Fibroblast of skin of left biceps (primary cell): ENCODE measurements around the gene GBP4.
A peak's percentile ranks its signal among the peaks of the same experiment; 100 is the strongest.
"Not testable (repeated sequence)": the region's sequence is repeated elsewhere in the genome, so short reads cannot be mapped to it uniquely, and the experiment has no call there.

ENCODE experiments used
- DNase-seq, 2 experiments: peaks; one replicate each; pipeline ENCODE4 v3.0.0-alpha.2; 2013; ENCODE audit warnings: low read depth in 2 of 2

GBP4 gene, protein sequence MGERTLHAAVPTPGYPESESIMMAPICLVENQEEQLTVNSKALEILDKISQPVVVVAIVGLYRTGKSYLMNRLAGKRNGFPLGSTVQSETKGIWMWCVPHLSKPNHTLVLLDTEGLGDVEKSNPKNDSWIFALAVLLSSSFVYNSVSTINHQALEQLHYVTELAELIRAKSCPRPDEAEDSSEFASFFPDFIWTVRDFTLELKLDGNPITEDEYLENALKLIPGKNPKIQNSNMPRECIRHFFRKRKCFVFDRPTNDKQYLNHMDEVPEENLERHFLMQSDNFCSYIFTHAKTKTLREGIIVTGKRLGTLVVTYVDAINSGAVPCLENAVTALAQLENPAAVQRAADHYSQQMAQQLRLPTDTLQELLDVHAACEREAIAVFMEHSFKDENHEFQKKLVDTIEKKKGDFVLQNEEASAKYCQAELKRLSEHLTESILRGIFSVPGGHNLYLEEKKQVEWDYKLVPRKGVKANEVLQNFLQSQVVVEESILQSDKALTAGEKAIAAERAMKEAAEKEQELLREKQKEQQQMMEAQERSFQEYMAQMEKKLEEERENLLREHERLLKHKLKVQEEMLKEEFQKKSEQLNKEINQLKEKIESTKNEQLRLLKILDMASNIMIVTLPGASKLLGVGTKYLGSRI

GRCh38 chr1:89198491-89199072 is at the start of gene GBP4:
TSS of gene GBP4 (minus strand) at chr1:89198942. CDS start at chr1:89198834, 108 bp downstream.
- DNase-seq, result no peak

DNA sequence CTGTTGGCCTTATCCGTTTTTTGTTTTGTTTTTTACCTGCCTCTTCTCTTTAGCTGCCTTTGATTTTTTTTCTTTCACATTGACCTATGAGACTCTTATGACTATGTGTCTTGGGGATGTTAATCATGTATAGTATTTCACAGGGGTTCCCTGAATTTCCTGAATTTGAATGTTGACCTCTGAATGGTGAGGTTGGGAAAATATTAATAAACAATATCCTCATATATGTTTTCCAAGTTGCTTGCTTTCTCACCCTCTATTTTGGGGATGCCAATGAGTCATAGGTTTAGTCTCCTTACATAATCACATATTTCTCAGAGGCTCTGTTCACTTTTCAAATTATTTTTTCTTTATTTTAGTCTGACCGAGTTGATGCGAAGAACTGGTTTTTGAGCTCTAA is 44.3 kb upstream of the GBP4 start:
- no peak for DNase-seq

GRCh38 chr1:89221341-89221740 is 22.6 kb upstream of the GBP4 start:
- DNase-seq, result no peak

DNA sequence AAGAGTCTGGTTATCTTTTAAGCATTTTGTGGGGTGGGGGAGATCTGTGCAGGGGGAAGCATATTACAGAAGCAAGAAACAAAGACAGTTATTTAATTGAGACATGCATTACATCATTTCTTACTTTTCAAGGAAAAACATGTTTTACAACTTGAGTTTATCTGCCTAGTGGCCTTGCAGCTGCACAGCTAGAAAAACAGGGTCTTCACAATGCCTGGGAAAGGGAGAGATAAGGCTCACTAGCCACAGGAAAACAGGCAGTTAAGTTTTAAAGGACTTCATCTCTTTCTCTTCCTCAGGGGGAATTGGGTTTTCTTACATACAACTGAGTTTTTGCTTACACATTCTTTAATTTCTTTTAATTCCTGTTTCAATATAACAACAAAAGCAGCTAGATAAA is 21.1 kb upstream of the GBP4 start:
- DNase-seq, result not testable (repeated sequence)

GRCh38 chr1:89218941-89219340 is 20.2 kb upstream of the GBP4 start:
- DNase-seq, result not testable (repeated sequence)

- DNase-seq, result no peak
Measured at GRCh38 chr1:89213347-89213746, 14.6 kb upstream of the GBP4 start.

GRCh38 chr1:89211035-89211634 is 12.4 kb upstream of the GBP4 start:
- DNase-seq, result no peak

- DNase-seq, result no peak
Measured at GRCh38 chr1:89206373-89206772, 7.6 kb upstream of the GBP4 start.

DNA sequence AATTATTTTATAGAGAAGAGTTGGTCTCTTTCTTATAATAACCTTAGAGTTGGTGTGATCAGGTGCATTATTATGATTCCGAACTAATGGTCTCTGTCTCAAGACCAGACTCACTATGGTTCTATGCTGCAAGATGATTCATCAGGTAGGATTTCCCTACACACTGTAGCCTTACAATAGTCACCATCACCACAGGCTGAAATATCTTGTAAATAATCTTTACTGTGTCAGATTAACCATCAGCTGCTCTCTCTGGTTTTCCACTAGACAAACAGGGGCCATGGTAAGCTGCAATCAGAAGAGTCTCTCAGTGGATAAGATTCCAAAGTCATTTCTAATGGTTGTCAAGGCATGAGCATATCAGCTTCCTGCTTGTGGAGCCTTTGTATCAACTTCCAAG is 4.4 kb upstream of the GBP4 start:
- DNase-seq, result peak; percentile 22 to 24

DNA sequence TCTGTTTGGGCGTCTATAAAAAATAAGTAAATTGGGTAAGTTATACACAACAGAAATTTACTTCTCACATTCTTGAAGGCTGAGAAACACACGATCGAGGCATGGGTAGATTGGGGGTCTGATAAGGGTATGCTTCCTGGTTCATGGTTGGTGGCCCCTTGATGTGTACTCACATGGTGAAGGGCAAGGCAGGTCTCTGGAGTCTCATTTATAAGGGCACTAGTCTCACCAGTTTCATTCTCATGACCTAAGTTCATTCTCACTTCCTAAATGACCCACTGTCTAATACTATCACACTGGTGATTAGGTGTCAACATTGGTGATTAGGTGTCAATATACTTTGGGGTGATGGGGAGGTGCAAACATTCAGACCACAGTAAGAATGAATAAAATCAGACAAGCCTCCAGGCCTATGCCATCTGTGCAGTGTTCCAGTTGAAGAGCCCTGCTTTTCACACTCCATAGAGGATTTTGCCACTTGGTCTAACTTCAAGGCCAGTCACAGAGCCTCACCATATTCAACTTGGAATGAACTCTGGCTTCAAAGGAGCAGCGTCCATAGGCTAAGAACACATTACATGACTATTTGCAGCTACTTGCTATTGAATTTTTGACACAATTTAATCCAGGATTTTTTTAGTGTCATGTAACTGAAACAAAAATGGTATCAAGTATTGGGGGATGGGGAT is 2.5 kb upstream of the GBP4 start:
- no peak for DNase-seq

- peak; percentile 28 to 36 for DNase-seq
Measured at GRCh38 chr1:89200663-89201062, 1.9 kb upstream of the GBP4 start.

GRCh38 chr1:89199525-89200031 is 836 bp upstream of the GBP4 start:
- no peak for DNase-seq

GRCh38 chr1:89198081-89198480 is 661 bp downstream of the GBP4 start:
- no peak for DNase-seq

GRCh38 chr1:89195476-89195875 is 3.3 kb downstream of the GBP4 start:
- no peak for DNase-seq

DNA sequence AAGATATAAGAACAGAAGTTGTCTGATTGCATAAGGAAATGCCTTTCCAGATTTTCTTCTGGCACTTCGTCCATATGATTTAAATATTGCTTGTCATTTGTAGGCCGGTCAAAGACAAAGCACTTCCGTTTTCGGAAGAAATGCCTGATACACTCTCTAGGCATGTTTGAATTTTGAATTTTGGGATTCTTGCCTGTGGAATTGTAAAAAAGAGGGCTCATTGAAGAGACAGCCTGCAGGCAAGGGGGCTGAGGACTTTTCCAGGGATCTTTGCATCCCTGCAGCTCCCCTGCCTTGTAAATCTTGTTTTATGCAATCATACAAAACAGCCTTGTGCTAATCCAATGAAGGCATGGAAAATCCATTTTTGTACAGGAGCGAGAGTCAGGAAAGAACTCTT is 7.4 kb downstream of the GBP4 start:
- no peak for DNase-seq

DNA sequence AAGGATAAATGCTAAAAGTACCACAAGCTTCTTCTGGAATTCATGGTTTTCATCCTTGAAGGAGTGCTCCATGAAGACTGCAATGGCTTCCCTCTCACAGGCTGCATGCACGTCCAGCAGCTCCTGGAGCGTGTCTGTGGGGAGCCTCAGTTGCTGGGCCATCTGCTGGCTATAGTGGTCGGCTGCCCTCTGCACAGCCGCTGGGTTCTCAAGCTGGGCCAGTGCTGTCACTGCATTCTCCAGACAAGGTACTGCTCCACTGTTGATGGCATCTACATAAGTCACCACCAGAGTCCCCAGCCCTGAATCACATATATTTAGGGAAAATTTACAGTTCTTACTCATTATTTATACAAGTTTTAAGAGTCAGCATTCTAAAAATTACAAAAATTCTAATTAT is 8.7 kb downstream of the GBP4 start:
- no peak for DNase-seq

GRCh38 chr1:89179343-89179742 is 19.4 kb downstream of the GBP4 start:
- no peak for DNase-seq

GRCh38 chr1:89176971-89177370 is 21.8 kb downstream of the GBP4 start:
- no peak for DNase-seq

DNA sequence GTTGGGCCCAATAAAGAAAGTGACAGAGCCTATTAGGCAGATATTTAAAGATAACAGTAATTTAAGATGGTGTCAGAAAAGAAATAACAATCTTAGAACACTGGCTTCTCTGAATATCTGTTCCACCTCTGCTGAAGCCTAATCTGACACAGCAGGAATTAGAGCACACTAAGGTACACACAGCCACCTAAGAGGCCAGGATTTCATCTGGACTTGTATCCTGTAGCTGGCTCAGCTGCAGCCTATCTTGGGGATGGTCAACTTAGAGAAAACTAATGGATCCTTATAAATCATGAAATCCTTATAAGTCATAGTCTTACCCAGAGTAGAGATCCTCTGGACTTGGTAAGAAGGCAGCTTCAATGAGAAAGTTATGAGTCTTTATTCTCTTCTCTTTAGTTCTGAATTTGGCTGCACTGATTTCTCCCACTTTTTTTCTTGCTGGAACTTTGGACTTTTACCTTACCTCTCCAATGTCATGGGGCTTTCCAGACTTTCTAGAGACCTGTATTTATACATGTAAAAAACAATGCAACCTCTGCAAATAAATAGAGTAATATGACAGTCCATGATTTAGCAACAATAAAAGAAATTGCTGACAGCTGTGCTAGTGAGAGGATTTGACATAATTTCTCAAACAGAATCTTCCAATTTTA is 23.0 kb downstream of the GBP4 start, which contains the start of gene GBP7:
TSS of gene GBP7 (minus strand) at position 403 of the 656 bp plus-strand sequence. CDS start 4,068 bp downstream, outside the sequence.
- DNase-seq, result no peak

GRCh38 chr1:89174491-89174890 is 24.3 kb downstream of the GBP4 start:
- no peak for DNase-seq
